Calu3 (cell line): ENCODE measurements around the gene RPS15. TPM values are rescaled to one million over a fixed set of nuclear protein-coding genes. Genes with fewer than 3 reads are reported as not detected.

ENCODE experiments used
- Bru-seq: library from RNA; stranded (reverse); fragments of 400-500 nt; gene quantifications from one replicate; lab custom pipeline; 2021; lab: Mats Ljungman, UMichigan
- BruChase-seq, 2 experiments: library from RNA; stranded (reverse); fragments of 400-500 nt; gene quantifications; one replicate each; lab custom pipeline; 2021; lab: Mats Ljungman, UMichigan
- BruUV-seq: library from RNA; stranded (reverse); fragments of 400-500 nt; replicated peaks from 2 replicates; lab custom pipeline; 2021; lab: Mats Ljungman, UMichigan
- CTCF ChIA-PET: fragments of 300-600 bp; sonication (Branson Sonifier 250); formaldehyde crosslinking; loops from one replicate; lab custom pipeline; 2022; ENCODE audit warnings: antibody characterized with exemption; lab: Charles Lee
- DNase-seq: peaks from one replicate; pipeline ENCODE4 v3.0.0; 2022
- H3K27ac Mint-ChIP-seq: one replicate; pipeline ENCODE4 v1.8.0; 2022; ENCODE audit warnings: mixed read lengths; ENCODE audit not compliant: unreplicated experiment
- H3K27me3 Mint-ChIP-seq: one replicate; pipeline ENCODE4 v1.8.0; 2022; ENCODE audit warnings: mixed read lengths; ENCODE audit not compliant: unreplicated experiment
- H3K36me3 Mint-ChIP-seq: one replicate; pipeline ENCODE4 v1.8.0; 2022; ENCODE audit warnings: mild to moderate bottlenecking, moderate library complexity, mixed read lengths; ENCODE audit not compliant: insufficient read depth, unreplicated experiment
- H3K4me1 Mint-ChIP-seq: one replicate; pipeline ENCODE4 v1.8.0; 2022; ENCODE audit warnings: mild to moderate bottlenecking, low read depth, mixed read lengths; ENCODE audit not compliant: unreplicated experiment
- H3K4me3 Mint-ChIP-seq: one replicate; pipeline ENCODE4 v1.8.0; 2022; ENCODE audit warnings: mild to moderate bottlenecking, low read depth, moderate library complexity, mixed read lengths; ENCODE audit not compliant: unreplicated experiment
- H3K9me3 Mint-ChIP-seq: one replicate; pipeline ENCODE4 v1.8.0; 2022; ENCODE audit warnings: low read depth, mixed read lengths; ENCODE audit not compliant: unreplicated experiment
- CTCF ChIP-seq: fragments of 200-600 bp; IDR thresholded peaks from one replicate; pipeline ENCODE4 v1.8.0; 2022; ENCODE audit warnings: antibody characterized with exemption; ENCODE audit not compliant: unreplicated experiment
- intact Hi-C: fragments of 100-400 bp; cut with micrococcal nuclease; formaldehyde crosslinking; loops from one replicate; pipeline ENCODE4 v1.10.0; 2022; ENCODE audit not compliant: unreplicated experiment
- long read RNA-seq: library from polyadenylated mRNA; stranded (forward); transcript quantifications from one replicate; pipeline ENCODE4 v2.0.0, GENCODE V29; 2022
- total RNA-seq: library from RNA; stranded (reverse); gene quantifications from 2 replicates; pipeline ENCODE4 v1.2.3, GENCODE V29; 2022

The RPS15 gene
- total RNA-seq (628 and 642 TPM in 2 replicates), Bru-seq, nascent RNA (percentile 99 among the genes with signal in this experiment), BruChase-seq, experiment 1, labeled RNA remaining after a 6-hour chase (percentile 99 among the genes with signal in this experiment), BruChase-seq, experiment 2, labeled RNA remaining after a 2-hour chase (percentile 99 among the genes with signal in this experiment)
- long read RNA-seq, transcript RPS15-202 (4 exons, 467 nt), result minor isoform, 6 of 1,212 reads
- long read RNA-seq, transcript RPS15-210 (3 exons, 873 nt), result minor isoform, 68 of 1,212 reads
- long read RNA-seq, transcript RPS15-201 (4 exons, 534 nt), result minor isoform, 15 of 1,212 reads
- long read RNA-seq, transcript RPS15-209 (4 exons, 510 nt), result major isoform, 1,029 of 1,212 reads
- long read RNA-seq, partial matches to known transcripts, result 52 of 1,212 reads
- long read RNA-seq, other reads (novel, unspliced or antisense), result 32 of 1,212 reads

GRCh38 chr19:1438035-1438932 is at the start of gene RPS15:
Gene RPS15 (plus strand): TSS chr19:1438396. CDS start chr19:1438426, 30 bp downstream.
- Mint-ChIP-seq H3K36me3 (peaks cover 56% of the 10 kb centered on the region), H3K4me3 (peak within 1 kb of the TSS; percentile 95), H3K27ac (peak within 1 kb of the TSS; percentile 99), H3K9me3 (no peaks in the 10 kb centered on the region), H3K4me1 (no peaks in the 10 kb centered on the region), H3K27me3 (no peaks in the 10 kb centered on the region)
- peak; percentile 90 for DNase-seq
- BruUV-seq, result TSS peak; percentile 80
- intact Hi-C loops, result no loop called here
- CTCF ChIA-PET, result no interaction called here
- TF ChIP-seq CTCF, result peak; percentile 78

- Mint-ChIP-seq H3K4me3 (no peak overlapping the region), H3K36me3 (peaks cover 19% of the 10 kb centered on the region), H3K27me3 (no peaks in the 10 kb centered on the region), H3K9me3 (no peaks in the 10 kb centered on the region), H3K4me1 (peaks cover under 1% of the 10 kb centered on the region), H3K27ac (no peak overlapping the region)
- DNase-seq, result no peak
- CTCF ChIA-PET, result no interaction called here
- intact Hi-C loops, result no loop called here
- no TSS peak for BruUV-seq
- no peak for TF ChIP-seq CTCF
Observed at GRCh38 chr19:1388637-1389026, 49.6 kb upstream of the RPS15 start.

GRCh38 chr19:1389033-1389940 is 48.9 kb upstream of the RPS15 start:
- no TSS peak for BruUV-seq
- Mint-ChIP-seq H3K36me3 (peaks cover 13% of the 10 kb centered on the region), H3K27ac (no peak overlapping the region), H3K9me3 (no peaks in the 10 kb centered on the region), H3K27me3 (no peaks in the 10 kb centered on the region), H3K4me1 (no peaks in the 10 kb centered on the region), H3K4me3 (no peak overlapping the region)
- DNase-seq, result no peak
- intact Hi-C loops, result no loop called here
- no peak for TF ChIP-seq CTCF
- CTCF ChIA-PET, result no interaction called here
